GM23338 (cell line): ENCODE measurements around the gene AK2.

Experiments used
- CREB1 ChIP-seq: fragments of 250-450 bp; sonication (Bioruptor Pico); IDR thresholded peaks from 2 replicates; pipeline ENCODE4 v1.5.0; 2020; ENCODE audit warnings: low read depth, mild to moderate bottlenecking, moderate library complexity
- CTCF ChIP-seq, 2 experiments: fragments of 200-600 bp in 1 of 2; sonication (generic) in 1 of 2; conservative IDR thresholded peaks; 2 replicates each; pipeline versions ENCODE4 v1.5.1 to v1.6.1; 2016 to 2017; ENCODE audit warnings: antibody characterized with exemption in 2 of 2, low read depth in 2 of 2, mild to moderate bottlenecking in 2 of 2, moderate library complexity in 1 of 2
- EZH2 ChIP-seq: fragments of 200-600 bp; sonication (generic); IDR thresholded peaks from one replicate; pipeline ENCODE4 v1.8.0; 2017; ENCODE audit warnings: antibody characterized with exemption, mild to moderate bottlenecking, low read depth; ENCODE audit not compliant: unreplicated experiment
- EZH2phosphoT487 ChIP-seq: fragments of 200-600 bp; sonication (generic); IDR thresholded peaks from one replicate; pipeline ENCODE4 v1.8.1; 2018; ENCODE audit warnings: antibody characterized with exemption; ENCODE audit not compliant: unreplicated experiment
- JUNB ChIP-seq: IDR thresholded peaks from one replicate; pipeline ENCODE4 v1.6.1; 2016; ENCODE audit warnings: antibody characterized with exemption; ENCODE audit not compliant: unreplicated experiment
- POLR2AphosphoS5 ChIP-seq: IDR thresholded peaks from 2 replicates; pipeline ENCODE4 v1.6.1; 2016; ENCODE audit warnings: antibody characterized with exemption, low read depth
- REST ChIP-seq: IDR thresholded peaks from one replicate; pipeline ENCODE4 v1.6.1; 2018; ENCODE audit warnings: antibody characterized with exemption; ENCODE audit not compliant: unreplicated experiment
- STAT1 ChIP-seq: IDR thresholded peaks from one replicate; pipeline ENCODE4 v1.6.1; 2016; ENCODE audit warnings: antibody characterized with exemption; ENCODE audit not compliant: unreplicated experiment
- ZNF462 ChIP-seq: fragments of 250-450 bp; sonication (Bioruptor Pico); IDR thresholded peaks from 2 replicates; pipeline ENCODE4 v1.5.0; 2020; ENCODE audit warnings: mild to moderate bottlenecking, moderate library complexity

GRCh38 chr1:32984090-32984454, 52.6 kb downstream of the AK2 start:
- TF ChIP-seq EZH2 (no peak), STAT1 (no peak), POLR2AphosphoS5 (no peak), CTCF (conservative IDR thresholded peaks at IDR 0.05; ENCODE audit: low read depth in 2 of 2) (no peak), JUNB (no peak), REST (no peak), CREB1 (CRISPR knock-in tag) (no peak), ZNF462 (CRISPR knock-in tag) (no peak), EZH2phosphoT487 (no peak)
